HG02678 (cell line): ENCODE data around the gene NT5C.
"Not testable (repeated sequence)": the region's sequence is repeated elsewhere in the genome, so short reads cannot be mapped to it uniquely, and the experiment has no call there.

Experiments used
- ATAC-seq: cut with Tn5 transposase; IDR thresholded peaks from one replicate; pipeline ENCODE4 v1.9.1; 2021; ENCODE audit warnings: mild to moderate bottlenecking, moderate library complexity; ENCODE audit not compliant: unreplicated experiment

Gene NT5C

GRCh38 chr17:75131278-75132017, at the start of gene NT5C:
Gene NT5C (minus strand): TSS chr17:75131742. CDS start chr17:75131707, 35 bp downstream.
- ATAC-seq = peak; percentile 83

- no peak for ATAC-seq
Observed at GRCh38 chr17:75181110-75181509, 49.6 kb upstream of the NT5C start.

DNA sequence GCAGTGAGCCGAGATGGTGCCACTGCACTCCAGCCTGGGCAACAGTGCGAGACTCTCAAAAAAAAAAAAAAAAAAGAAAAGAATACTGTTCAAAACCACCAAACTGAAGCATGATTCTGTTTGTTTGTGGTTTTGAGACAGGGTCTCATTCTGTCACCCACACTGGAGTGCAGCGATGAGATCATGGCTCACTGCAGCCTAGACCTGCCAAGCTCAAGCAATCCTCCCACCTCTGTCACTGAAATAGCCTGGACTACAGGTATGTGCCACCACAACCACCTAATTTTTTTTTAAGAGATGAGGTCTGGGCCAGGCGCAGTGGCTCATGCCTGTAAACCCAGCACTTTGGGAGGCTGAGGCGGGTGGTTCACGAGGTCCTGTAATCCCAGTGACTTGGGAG, 46.9 kb upstream of the NT5C start:
- ATAC-seq = no peak

GRCh38 chr17:75176625-75177024, 45.1 kb upstream of the NT5C start:
- ATAC-seq = no peak

DNA sequence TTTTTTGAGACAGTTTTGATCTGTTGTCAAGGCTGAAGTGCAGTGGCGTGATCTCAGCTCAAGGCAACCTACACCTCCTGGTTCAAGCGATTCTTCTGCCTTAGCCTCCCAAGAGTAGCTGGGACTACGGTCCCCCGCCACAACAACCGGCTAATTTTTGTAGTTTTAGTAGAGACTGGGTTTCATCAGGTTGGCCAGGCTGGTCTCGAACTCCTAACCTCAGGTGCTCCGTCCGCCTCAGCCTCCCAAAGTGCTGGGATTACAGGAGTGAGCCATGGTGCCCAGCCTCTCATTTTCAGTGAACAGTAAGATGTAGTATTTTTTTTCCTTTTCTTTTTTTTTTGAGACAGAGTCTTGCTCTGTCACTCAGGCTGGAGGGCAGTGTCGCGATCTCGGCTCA, 43.5 kb upstream of the NT5C start:
- ATAC-seq = no peak

- ATAC-seq = no peak
Observed at GRCh38 chr17:75173526-75173925, 42.0 kb upstream of the NT5C start.

- ATAC-seq = no peak
Observed at GRCh38 chr17:75168998-75169397, 37.5 kb upstream of the NT5C start.

GRCh38 chr17:75164606-75165005, 33.1 kb upstream of the NT5C start:
- ATAC-seq = not testable (repeated sequence)

- ATAC-seq = no peak
Observed at GRCh38 chr17:75163074-75163473, 31.5 kb upstream of the NT5C start.

- ATAC-seq = no peak
Observed at GRCh38 chr17:75160211-75160610, 28.7 kb upstream of the NT5C start.

DNA sequence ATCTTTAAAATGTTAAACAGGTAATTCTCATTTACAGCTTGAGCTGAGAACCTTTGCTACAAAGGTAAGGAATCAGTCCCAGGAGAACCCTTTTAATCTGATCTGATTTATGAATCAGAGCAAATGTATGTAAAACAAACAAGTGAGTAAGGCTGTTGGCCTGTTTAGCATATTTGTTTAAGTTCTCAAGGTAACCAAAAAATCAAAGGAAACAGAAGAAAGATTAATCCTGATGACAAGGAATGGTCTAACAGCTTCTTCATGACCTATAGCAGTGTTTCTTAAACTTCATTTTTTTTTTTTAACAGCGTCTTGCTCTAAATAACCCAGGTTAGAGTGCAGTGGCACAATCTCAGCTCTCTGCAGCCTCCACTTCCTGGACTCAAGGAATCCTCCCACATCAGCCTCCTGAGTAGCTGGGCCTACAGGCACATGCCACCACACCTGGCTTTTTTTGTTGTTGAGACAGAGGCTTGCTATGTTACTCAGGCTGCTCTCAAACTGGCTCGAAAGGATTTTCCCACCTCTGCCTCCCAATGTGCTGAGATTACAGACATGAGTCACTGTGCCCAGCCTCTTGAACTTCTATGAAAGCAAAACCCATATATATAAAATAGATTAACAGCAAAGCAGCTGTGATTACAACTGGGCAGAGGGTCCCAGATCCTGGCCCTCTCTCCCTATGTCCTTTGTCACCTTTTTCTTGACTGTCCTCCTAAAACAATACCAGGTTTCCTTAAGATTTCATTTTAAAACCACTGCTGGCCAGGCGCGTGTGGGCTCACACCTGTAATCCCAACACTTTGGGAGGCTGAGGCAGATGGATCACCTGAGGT, 27.9 kb upstream of the NT5C start:
- ATAC-seq = no peak

DNA sequence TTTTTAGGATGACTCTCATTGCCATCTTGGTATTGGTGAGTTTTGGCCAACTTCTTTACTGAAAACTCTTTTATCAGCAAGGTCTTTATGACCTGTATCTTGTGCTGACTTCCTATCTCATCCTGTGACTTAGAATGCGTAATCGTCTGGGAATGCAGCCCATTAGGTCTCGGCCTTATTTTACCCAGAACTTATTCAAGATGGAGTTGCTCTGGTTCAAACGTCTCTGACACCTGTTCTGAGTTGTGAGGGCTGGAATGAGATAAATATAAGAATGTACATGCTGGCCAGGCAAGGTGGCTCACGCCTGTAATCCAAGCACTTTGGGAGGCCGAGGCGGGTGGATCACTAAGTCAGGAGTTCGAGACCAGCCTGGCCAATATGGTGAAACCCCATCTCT, 26.9 kb upstream of the NT5C start:
- not testable (repeated sequence) for ATAC-seq

GRCh38 chr17:75155191-75155601, 23.7 kb upstream of the NT5C start:
- no peak for ATAC-seq

- ATAC-seq = peak; percentile 97
Observed at GRCh38 chr17:75154195-75155106, 22.9 kb upstream of the NT5C start, which contains the start of gene JPT1. Gene JPT1 (minus strand): TSS chr17:75154512. CDS start chr17:75154397, 115 bp downstream.

- peak; percentile 2 for ATAC-seq
Observed at GRCh38 chr17:75153780-75154194, 22.2 kb upstream of the NT5C start.

DNA sequence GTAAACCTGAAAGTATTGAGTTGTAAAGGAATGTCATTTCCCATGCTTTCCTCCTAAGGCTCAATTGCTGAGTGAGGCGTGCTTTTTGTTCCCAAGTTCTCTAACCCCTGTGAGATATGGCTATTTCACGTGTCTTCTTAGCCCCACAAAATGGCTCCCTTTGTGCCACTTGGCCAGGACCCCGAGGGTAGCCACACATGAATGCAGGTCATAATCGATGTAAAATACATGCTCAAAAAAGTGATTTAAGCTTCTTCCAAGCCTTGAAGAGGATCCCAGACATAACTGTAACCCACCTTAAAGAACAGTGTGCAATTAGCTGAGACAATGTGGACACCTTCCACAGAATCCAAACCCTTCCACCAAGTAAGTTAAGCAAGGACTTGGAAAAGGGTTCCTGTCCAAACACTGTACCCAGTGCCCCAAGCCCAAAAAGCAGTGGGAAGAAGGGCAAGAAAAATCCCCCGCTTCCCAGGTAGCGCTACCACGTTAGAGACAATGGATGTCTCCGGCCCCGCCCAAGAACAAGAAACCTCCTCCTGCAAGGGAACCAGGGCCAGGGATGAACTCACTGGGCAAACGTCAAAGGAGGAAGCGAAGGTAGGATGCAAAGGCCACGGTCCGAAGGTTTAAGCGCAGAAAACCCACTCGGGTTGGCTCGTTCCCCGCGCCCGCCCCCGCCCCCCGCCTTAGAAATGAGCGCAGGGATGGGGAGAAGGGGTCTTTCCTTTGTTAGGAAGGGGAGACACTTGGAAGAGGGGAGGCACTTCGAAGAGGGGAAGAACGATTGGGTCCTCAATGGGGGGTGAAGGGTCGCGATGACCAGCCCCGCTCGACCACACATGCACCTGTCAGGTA, 21.6 kb upstream of the NT5C start:
- no peak for ATAC-seq

GRCh38 chr17:75152523-75152921, 21.0 kb upstream of the NT5C start:
- ATAC-seq = no peak

- no peak for ATAC-seq
Observed at GRCh38 chr17:75151930-75152329, 20.4 kb upstream of the NT5C start.

- ATAC-seq = no peak
Observed at GRCh38 chr17:75147878-75148546, 16.5 kb upstream of the NT5C start.
